ENCODE results near the gene ARAP2. TPM values are rescaled to one million over a fixed set of nuclear protein-coding genes. Genes with fewer than 3 reads are reported as not detected.

Gene ARAP2
- total RNA-seq, 2 experiments from 2014 or later, result 40.0 to 42.5 TPM

DNA sequence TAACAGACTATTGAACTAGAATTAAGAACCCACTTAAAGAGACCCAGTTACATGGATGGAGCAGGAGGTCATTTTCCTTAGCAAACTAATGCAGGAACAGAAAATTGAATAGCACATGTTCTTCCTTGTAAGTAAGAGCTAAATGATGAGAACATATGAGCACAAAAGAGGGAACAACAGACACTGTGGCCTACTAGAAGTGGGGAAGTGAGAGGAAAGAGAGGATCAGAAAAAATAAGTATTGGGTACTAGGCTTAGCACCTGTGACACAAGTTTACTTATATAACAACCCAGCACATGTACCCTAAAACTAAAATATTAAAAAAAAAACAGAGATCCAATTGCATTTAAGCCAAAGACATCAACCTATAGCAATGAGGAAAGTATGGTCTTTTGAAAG lies 26.2 kb downstream of the ARAP2 start:
- no peak overlapping the region for H3K27ac Mint-ChIP-seq
- H3K4me1 Mint-ChIP-seq, result peaks cover 45% of the 10 kb centered on the region
- no peaks in the 10 kb centered on the region for H3K27me3 Mint-ChIP-seq
- intact Hi-C loops (cut with DNase I, micrococcal nuclease), result no loop called here
- ChIA-PET POLR2A (interaction anchor here (0.7 kb wide), 1 partner anchor 16 kb away, joined by 3 read pairs; no protein-coding TSS in a partner anchor), CTCF (no interaction called here)
- no peaks in the 10 kb centered on the region for H3K9me3 Mint-ChIP-seq (ENCODE audit: low read depth)
- no peak for DNase-seq
- no peak overlapping the region for H3K4me3 Mint-ChIP-seq
- H3K36me3 Mint-ChIP-seq (ENCODE audit: low read depth), result peaks cover 16% of the 10 kb centered on the region
- ATAC-seq, result no peak

DNA sequence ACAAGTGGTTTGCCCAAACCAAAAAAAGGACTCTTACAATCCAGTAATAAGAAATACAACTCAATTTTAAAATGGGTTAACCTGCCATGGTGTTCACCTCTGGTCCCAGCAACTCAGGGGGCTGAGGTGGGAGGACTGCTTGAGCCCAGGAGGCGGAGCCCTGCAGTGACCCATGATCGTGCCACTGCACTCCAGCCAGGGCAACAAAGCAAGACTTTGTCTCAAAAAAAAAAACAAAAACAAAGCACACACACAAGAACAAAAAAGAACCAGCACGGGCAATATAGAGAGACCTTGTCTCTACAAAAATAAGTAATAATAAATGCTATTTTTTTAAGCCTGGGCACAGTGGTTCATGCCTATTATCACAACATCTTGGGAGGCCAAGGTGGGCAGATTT lies 28.7 kb downstream of the ARAP2 start:
- intact Hi-C loops (cut with DNase I, micrococcal nuclease), result no loop called here
- ChIA-PET POLR2A (no interaction called here), CTCF (no interaction called here)
- no peak for ATAC-seq
- no peaks in the 10 kb centered on the region for H3K27me3 Mint-ChIP-seq
- H3K4me1 Mint-ChIP-seq, result peaks cover 38% of the 10 kb centered on the region
- peaks cover 20% of the 10 kb centered on the region for H3K36me3 Mint-ChIP-seq (ENCODE audit: low read depth)
- no peak for DNase-seq
- H3K27ac Mint-ChIP-seq, result no peak overlapping the region
- H3K9me3 Mint-ChIP-seq (ENCODE audit: low read depth), result no peaks in the 10 kb centered on the region
- H3K4me3 Mint-ChIP-seq, result no peak overlapping the region

DNA sequence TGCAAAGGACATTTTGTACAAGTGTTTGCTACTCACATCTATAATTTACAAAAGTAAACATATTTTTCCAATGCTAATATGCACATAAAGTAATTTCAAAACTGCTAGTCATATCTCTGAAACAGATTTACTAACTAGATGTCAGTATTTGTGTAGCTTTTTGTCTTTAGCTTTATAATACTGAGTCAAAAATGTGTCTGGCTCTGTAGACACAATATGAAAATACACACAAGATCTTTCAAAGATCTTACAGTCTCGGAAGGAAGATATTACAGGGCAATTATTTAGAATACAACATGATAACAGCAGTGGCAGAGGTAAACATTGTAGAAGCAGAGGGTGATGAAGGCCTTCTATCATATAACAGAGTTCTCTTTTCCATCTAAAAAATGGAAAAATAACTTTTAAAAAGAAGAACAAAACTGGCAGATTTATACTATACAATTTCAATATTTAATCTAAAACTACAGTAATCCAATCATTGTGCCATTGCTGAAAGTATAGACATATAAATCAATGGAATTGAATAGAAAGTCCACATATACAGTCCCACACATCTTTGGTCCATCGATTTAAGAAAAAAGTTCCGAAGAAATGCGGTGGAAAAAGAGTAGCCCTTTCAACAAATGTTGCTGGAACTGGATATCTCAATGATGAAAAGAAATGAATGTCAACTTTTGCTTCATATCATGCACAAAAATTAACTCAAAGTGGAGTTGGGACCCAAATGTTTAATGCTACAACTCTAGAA lies 29.4 kb downstream of the ARAP2 start:
- intact Hi-C loops (cut with DNase I, micrococcal nuclease), result no loop called here
- Mint-ChIP-seq H3K27ac (no peak overlapping the region), H3K9me3 (ENCODE audit: low read depth) (no peaks in the 10 kb centered on the region), H3K27me3 (no peaks in the 10 kb centered on the region), H3K36me3 (ENCODE audit: low read depth) (peaks cover 24% of the 10 kb centered on the region), H3K4me3 (no peak overlapping the region), H3K4me1 (peaks cover 42% of the 10 kb centered on the region)
- ATAC-seq, result no peak
- POLR2A ChIA-PET, result no interaction called here
- CTCF ChIA-PET, result interaction anchor here (0.8 to 1.3 kb wide), 3 partner anchors 14 to 188 kb away, joined by 3 read pairs; no protein-coding TSS in a partner anchor
- no peak for DNase-seq

DNA sequence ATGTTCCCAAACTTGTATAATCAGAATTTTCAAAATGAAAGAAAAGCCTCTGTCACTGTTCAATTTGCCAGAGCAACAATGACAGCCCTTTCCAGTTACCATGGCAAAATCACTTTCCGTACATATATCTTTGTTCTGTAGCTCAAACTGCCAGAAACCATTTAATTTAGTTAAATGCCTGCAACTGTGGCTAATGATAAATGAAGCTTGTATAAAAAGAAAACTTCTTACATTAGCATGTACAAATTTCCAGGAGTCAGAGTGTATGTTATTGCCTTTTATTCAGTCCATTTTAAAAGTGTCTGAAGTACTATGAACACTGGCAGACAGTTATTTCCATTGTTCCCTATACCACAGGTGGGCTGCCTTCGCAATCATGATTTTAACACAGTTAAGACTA lies 30.3 kb downstream of the ARAP2 start:
- intact Hi-C loops (cut with DNase I, micrococcal nuclease), result no loop called here
- no peak for ATAC-seq
- ChIA-PET CTCF (interaction anchor here (0.8 to 1.3 kb wide), 5 partner anchors 13 to 189 kb away, joined by 3 to 5 read pairs (median 3); no protein-coding TSS in a partner anchor), POLR2A (interaction anchor here (0.6 kb wide), 2 partner anchors 9 to 119 kb away, joined by 3 to 4 read pairs; no protein-coding TSS in a partner anchor)
- Mint-ChIP-seq H3K4me3 (no peak overlapping the region), H3K36me3 (ENCODE audit: low read depth) (peaks cover 26% of the 10 kb centered on the region), H3K9me3 (ENCODE audit: low read depth) (no peaks in the 10 kb centered on the region), H3K27ac (no peak overlapping the region), H3K27me3 (no peaks in the 10 kb centered on the region), H3K4me1 (peaks cover 46% of the 10 kb centered on the region)
- DNase-seq, result no peak

DNA sequence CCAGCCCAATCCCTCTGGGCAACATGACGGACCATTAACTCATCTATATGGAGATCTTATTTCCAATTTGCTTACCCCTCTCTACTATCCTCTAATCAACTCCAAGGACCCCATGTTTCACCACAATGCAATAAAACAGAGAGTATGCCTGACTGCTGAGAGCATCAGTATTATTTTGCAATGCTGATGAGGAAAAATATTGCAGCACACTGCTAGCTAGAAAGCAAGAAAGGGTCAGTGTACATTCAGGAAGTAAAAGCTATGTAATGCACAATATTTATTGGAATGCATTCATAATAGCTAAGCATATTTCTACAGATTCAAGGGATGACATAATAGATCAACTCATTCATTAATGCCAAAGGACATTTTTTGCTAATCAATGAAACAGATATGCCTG lies 33.2 kb downstream of the ARAP2 start:
- POLR2A ChIA-PET, result no interaction called here
- CTCF ChIA-PET, result interaction anchor here (0.9 to 1.5 kb wide), 2 partner anchors 9 to 47 kb away, joined by 3 read pairs; no protein-coding TSS in a partner anchor
- Mint-ChIP-seq H3K4me1 (peaks cover 52% of the 10 kb centered on the region), H3K27ac (no peak overlapping the region), H3K4me3 (no peak overlapping the region), H3K27me3 (no peaks in the 10 kb centered on the region), H3K9me3 (ENCODE audit: low read depth) (no peaks in the 10 kb centered on the region), H3K36me3 (ENCODE audit: low read depth) (peaks cover 46% of the 10 kb centered on the region)
- ATAC-seq (no peak), DNase-seq (no peak)
- intact Hi-C loops (cut with DNase I, micrococcal nuclease), result no loop called here

DNA sequence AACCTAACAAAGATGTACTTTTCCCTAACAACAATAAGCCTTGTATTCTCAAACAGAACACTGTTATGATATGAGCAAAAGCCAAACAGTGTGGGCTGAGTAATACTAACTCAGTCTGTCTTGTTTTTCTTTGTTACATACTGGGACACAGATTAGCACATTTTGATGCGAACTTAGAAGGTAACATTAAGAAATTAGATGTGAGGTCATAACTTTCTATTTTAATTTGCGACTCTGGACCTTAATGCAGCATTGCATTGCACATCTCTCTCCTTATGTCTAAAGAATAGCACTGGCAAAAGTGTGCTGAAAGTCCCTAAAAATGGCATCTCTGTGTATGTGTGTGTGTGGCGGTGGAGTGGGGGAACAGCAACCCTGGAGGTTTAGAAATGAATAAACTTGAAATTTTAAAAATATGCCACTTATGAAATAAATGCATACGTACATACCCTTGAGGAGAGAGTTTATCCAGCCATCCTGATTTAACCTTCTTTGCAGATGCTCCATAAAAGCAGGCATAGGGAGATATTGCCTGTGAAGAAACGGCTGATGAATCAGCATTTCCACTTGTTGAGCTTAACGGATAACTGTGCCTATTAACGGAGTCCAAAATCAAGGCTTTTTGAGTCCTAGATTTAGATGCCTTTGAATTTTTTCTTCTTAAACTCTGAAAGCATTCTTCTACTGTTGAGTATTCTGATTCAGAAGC lies 34.2 kb downstream of the ARAP2 start:
- DNase-seq (peak; percentile 26), ATAC-seq (peak; percentile 80)
- intact Hi-C loops (cut with DNase I, micrococcal nuclease), result loop anchor here (1.0 to 5.0 kb wide), 3 partner anchors 32 to 76 kb away; partner anchors contain the start of gene ARAP2 (in 2 of the 2)
- H3K4me1 Mint-ChIP-seq, result peaks cover 53% of the 10 kb centered on the region
- H3K27me3 Mint-ChIP-seq, result no peaks in the 10 kb centered on the region
- no peaks in the 10 kb centered on the region for H3K9me3 Mint-ChIP-seq (ENCODE audit: low read depth)
- peak overlapping the region; percentile 83 for H3K27ac Mint-ChIP-seq
- no peak overlapping the region for H3K4me3 Mint-ChIP-seq
- POLR2A ChIA-PET, result no interaction called here
- CTCF ChIA-PET, result interaction anchor here (0.9 to 1.5 kb wide), 3 partner anchors 32 to 235 kb away, joined by 3 to 4 read pairs (median 3); no protein-coding TSS in a partner anchor
- peaks cover 47% of the 10 kb centered on the region for H3K36me3 Mint-ChIP-seq (ENCODE audit: low read depth)

DNA sequence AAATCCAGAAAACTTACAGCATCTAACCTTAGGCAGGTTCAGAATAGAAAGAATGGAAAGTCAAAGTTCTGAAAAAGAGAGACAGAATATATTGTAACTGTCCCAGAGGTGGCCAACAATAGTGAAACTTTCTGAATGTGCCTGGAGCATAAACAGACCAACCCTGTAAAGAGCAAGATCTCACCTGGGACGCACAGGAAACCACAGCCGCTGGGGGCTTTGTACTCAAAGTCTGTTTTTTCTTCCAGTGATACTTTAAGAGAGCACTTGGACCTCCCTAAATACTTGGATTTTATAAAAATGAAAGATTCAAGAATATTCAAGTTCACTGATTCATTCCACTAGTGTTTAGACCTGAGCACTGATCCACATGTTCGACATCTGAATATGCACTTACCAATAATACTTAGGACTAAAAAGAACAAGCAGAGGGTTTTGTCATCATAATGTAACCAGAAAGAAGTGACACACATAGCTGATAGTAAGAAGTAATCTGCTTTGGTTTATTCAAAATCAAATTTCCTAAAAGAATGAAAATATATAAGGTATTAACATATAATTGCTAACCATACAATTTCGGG lies 35.3 kb downstream of the ARAP2 start:
- peak overlapping the region; percentile 44 for H3K27ac Mint-ChIP-seq
- H3K9me3 Mint-ChIP-seq (ENCODE audit: low read depth), result no peaks in the 10 kb centered on the region
- no peaks in the 10 kb centered on the region for H3K27me3 Mint-ChIP-seq
- intact Hi-C loops (cut with DNase I, micrococcal nuclease), result loop anchor here in 1 of 2 experiments (1.0 to 5.0 kb wide), 2 partner anchors 33 to 77 kb away; partner anchors contain the start of gene ARAP2
- DNase-seq (peak; percentile 51), ATAC-seq (peak; percentile 72)
- ChIA-PET POLR2A (interaction anchor here (0.7 kb wide), 1 partner anchor 155 kb away, joined by 3 read pairs; no protein-coding TSS in a partner anchor), CTCF (interaction anchor here (0.9 to 1.5 kb wide), 2 partner anchors 33 to 234 kb away, joined by 3 to 4 read pairs; no protein-coding TSS in a partner anchor)
- H3K4me3 Mint-ChIP-seq, result no peak overlapping the region
- H3K36me3 Mint-ChIP-seq (ENCODE audit: low read depth), result peaks cover 48% of the 10 kb centered on the region
- H3K4me1 Mint-ChIP-seq, result peaks cover 49% of the 10 kb centered on the region

DNA sequence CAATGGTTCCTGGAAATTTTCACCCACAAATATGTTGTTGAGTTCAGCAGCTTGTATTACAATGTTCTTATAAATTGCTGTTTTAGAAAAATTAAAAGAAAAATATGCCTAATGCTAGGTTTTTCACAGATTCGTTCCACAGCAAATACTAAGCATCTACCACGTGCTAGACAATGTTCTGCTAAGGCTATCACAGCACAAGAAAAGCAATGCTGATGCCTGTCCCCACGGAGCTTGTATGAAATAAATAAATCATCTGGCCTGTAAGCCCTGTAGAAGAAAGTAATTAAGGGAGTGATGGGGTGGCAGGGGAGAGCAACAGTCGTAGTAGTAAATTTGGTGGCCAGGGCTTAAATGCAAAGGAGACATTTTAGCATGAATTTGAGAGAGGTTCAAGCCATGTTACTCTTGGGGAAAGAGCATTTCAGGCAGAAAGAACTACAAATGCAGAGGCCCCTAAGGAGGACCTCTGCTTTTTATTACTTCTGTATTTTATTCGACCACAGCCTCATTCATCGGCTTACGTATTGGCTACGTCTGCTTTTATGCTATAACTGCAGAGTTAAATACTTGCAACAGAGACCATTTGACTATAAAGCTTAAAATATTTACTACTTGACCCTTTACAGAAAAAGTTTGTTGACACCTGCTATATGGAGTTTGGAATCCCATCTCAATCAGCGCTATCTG lies 36.3 kb downstream of the ARAP2 start:
- no peak for ATAC-seq
- Mint-ChIP-seq H3K36me3 (ENCODE audit: low read depth) (peaks cover 49% of the 10 kb centered on the region), H3K27ac (no peak overlapping the region), H3K4me3 (no peak overlapping the region), H3K27me3 (no peaks in the 10 kb centered on the region), H3K9me3 (ENCODE audit: low read depth) (no peaks in the 10 kb centered on the region), H3K4me1 (peaks cover 51% of the 10 kb centered on the region)
- ChIA-PET POLR2A (no interaction called here), CTCF (interaction anchor here (0.9 kb wide), 1 partner anchor 191 kb away, joined by 6 read pairs; no protein-coding TSS in a partner anchor)
- intact Hi-C loops (cut with DNase I, micrococcal nuclease), result loop anchor here in 1 of 2 experiments (5.0 kb wide), 1 partner anchor 34 kb away; the partner anchor contains the start of gene ARAP2
- DNase-seq, result no peak

DNA sequence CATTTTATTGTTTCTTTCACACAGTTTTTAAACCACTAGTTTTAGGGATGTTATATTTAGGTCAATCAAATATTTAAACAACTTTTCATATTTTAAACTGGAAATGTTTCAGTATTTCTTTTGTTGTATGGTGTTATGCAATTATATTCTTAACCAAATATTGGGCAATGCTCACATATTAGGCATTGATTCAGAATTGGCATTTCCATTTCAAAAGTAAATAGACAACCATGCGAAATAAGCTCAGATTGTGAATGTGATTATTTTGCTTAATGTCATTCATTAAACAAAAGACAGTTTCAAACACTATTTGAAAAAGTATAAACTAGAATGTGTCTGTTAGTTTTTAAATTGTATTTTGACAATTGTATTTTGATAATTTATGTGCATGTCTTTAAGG lies 36.9 kb downstream of the ARAP2 start:
- intact Hi-C loops (cut with DNase I, micrococcal nuclease), result loop anchor here in 1 of 2 experiments (5.0 kb wide), 1 partner anchor 35 kb away; the partner anchor contains the start of gene ARAP2
- H3K4me1 Mint-ChIP-seq, result peaks cover 51% of the 10 kb centered on the region
- ChIA-PET POLR2A (no interaction called here), CTCF (interaction anchor here (0.7 to 0.8 kb wide), 2 partner anchors 41 to 145 kb away, joined by 3 read pairs; no protein-coding TSS in a partner anchor)
- no peak overlapping the region for H3K27ac Mint-ChIP-seq
- ATAC-seq (no peak), DNase-seq (no peak)
- no peak overlapping the region for H3K4me3 Mint-ChIP-seq
- no peaks in the 10 kb centered on the region for H3K9me3 Mint-ChIP-seq (ENCODE audit: low read depth)
- no peaks in the 10 kb centered on the region for H3K27me3 Mint-ChIP-seq
- H3K36me3 Mint-ChIP-seq (ENCODE audit: low read depth), result peaks cover 47% of the 10 kb centered on the region

DNA sequence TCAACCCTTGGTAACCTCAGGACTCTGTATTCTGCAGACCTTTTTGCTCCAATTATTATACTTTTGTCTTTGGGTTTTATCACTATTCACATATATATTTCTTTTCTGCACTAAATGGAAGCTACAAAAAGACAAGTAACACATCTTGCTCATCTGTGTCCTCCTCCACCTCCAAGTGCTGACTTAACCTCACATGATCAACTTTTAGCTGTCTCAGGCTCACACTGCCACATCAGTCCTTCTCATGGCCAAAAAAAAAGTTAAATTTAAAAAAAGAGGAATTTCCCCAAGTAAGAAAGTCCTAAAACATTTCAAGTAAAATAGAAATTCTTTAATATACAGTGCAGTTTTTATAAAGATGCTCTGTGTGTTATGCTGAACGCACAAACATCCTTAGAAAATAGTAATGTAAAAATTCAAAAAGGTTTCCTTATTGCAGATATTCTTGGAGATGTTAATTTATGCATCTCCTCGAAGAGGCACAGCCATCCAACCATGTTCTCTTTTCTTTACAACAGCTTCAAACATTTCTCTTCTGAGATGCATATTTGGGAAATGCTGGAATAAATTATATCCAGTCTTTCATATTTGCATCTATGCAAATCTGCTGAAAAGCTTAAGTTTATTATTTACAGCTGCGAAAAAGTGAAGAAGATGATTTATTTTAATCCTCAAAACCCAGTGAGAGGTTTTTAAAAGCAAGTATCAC lies 37.6 kb downstream of the ARAP2 start:
- H3K27me3 Mint-ChIP-seq, result no peaks in the 10 kb centered on the region
- peaks cover 44% of the 10 kb centered on the region for H3K36me3 Mint-ChIP-seq (ENCODE audit: low read depth)
- H3K4me3 Mint-ChIP-seq, result no peak overlapping the region
- ChIA-PET POLR2A (interaction anchor here (0.7 kb wide), 1 partner anchor 42 kb away, joined by 3 read pairs; no protein-coding TSS in a partner anchor), CTCF (interaction anchor here (0.7 to 1.6 kb wide), 3 partner anchors 13 to 145 kb away, joined by 3 read pairs; no protein-coding TSS in a partner anchor)
- intact Hi-C loops (cut with DNase I, micrococcal nuclease), result loop anchor here in 1 of 2 experiments (5.0 kb wide), 1 partner anchor 36 kb away; the partner anchor contains the start of gene ARAP2
- ATAC-seq, result no peak
- DNase-seq, result no peak
- H3K9me3 Mint-ChIP-seq (ENCODE audit: low read depth), result no peaks in the 10 kb centered on the region
- peaks cover 49% of the 10 kb centered on the region for H3K4me1 Mint-ChIP-seq
- no peak overlapping the region for H3K27ac Mint-ChIP-seq

Data from activated CD4-positive, alpha-beta T cell treated with anti-CD3 and anti-CD28 coated beads for 36 hours (primary cell).